Measurements from ENCODE around the gene H6PD. TPM values are rescaled to one million over a fixed set of nuclear protein-coding genes. Genes with fewer than 3 reads are reported as not detected.
A peak's percentile ranks its signal among the peaks of the same experiment; 100 is the strongest.

Gene H6PD
- total and polyA plus RNA-seq, 2 experiments from 2014 or later: 1.2 to 4.7 TPM

DNA sequence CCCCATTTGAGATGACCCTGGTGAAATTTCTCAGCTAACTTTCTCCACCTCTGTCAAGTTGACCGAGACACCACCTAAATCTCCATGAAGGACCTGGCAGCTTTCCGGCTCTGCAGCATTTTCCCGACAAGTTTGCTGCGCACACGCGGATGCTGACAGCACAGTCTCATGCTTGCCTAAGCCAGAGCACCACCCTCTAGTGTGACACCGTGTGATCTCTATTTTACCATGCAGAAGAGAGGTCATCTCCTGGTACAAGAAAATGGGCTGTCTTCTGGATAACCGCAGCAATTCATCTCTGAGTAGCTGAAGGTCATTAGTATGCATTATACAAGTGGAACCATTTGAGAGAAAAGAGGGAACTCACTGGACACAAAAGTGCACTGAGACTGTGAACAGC is 38.9 kb upstream of the H6PD start (continued):
- no peak for TF ChIP-seq CREB1 (CRISPR knock-in tag; IDR thresholded peaks at IDR 0.05; ENCODE audit: low read depth)
- no peak for TF ChIP-seq STAT1 (IDR thresholded peaks at IDR 0.05; ENCODE audit: unreplicated experiment)
- TF ChIP-seq EZH2 (IDR thresholded peaks at IDR 0.05; ENCODE audit: low read depth, unreplicated experiment): no peak

DNA sequence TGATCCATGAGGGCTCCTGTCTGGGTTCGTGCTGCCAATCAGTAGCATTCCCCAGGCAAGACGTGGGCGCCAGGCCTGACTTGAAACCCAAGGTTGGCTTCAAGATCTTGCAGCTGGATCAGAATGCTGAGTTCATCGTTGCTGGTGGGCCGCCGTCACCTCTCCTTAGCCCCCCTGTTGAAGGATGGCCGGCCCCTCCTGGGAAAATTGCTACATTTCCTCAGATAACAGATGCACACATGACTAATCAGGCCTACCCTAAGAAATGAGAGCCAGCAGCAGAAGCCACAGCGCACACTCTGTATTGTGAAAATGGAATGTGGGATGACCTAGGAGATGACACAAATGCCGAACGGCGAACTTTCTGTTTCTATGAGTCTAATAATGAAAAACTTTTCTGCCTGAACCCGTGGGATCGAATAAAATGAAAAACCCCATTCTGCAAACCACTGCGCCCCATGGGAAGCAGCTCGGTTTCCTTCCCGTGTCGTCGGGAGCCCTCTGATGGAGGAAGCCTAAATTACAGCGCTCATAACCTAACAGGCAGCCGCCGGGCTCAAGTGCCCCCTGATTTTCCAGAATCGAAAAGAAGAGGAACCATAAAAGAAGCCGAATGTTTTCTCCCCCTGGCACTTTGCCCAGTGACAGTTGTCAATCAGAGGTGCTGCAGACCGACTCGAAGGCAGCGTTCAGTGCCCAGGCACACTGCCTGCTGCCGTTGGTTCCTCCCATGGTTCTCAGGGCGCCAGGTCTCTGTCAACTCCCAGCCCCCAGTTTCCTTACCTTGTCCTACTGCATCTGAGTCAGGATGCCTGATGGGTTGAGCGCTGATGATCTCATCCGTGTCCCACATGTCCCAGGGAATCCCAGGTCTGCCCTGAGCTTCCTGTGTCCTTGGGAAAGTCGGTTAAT is 38.2 kb upstream of the H6PD start:
- Histone ChIP-seq H3K27me3 (ENCODE audit: insufficient read depth) (peaks cover 47% of the 10 kb centered on the region), H3K9me2 (ENCODE audit: insufficient read depth) (no peaks in the 10 kb centered on the region), H3K27ac (ENCODE audit: low read depth) (no peak overlapping the region), H3K4me2 (no peak overlapping the region), H3K36me3 (ENCODE audit: insufficient read depth) (no peaks in the 10 kb centered on the region), H3K4me3 (no peak overlapping the region), H3K4me1 (ENCODE audit: insufficient read depth) (peaks cover 7% of the 10 kb centered on the region; the same call in 1 of the 2 replicates), H2AFZ (peak overlapping the region; percentile 69; the same call in 1 of the 2 replicates), H4K20me1 (replicated peaks; ENCODE audit: insufficient read depth) (no peaks in the 10 kb centered on the region; the same call in 1 of the 2 replicates), H3K79me2 (replicated peaks; ENCODE audit: insufficient read depth) (no peaks in the 10 kb centered on the region), H3F3A (replicated peaks; ENCODE audit: low read depth) (no peaks in the 10 kb centered on the region)
- Mint-ChIP-seq H3K27me3 (ENCODE audit: insufficient read depth, low read depth, poor library complexity) (peaks cover 53% of the 10 kb centered on the region), H3K9me3 (no peaks in the 10 kb centered on the region; the same call in 2 of the 3 replicates), H3K4me1 (peaks cover 20% of the 10 kb centered on the region), H3K4me3 (no peak overlapping the region), H3K27ac (no peak overlapping the region), H3K36me3 (ENCODE audit: low read depth) (no peaks in the 10 kb centered on the region)
- DNase-seq (ENCODE audit: low spot score) (peak; percentile 90), ATAC-seq (peak; percentile 46)
- TF ChIP-seq, protein P1, sequence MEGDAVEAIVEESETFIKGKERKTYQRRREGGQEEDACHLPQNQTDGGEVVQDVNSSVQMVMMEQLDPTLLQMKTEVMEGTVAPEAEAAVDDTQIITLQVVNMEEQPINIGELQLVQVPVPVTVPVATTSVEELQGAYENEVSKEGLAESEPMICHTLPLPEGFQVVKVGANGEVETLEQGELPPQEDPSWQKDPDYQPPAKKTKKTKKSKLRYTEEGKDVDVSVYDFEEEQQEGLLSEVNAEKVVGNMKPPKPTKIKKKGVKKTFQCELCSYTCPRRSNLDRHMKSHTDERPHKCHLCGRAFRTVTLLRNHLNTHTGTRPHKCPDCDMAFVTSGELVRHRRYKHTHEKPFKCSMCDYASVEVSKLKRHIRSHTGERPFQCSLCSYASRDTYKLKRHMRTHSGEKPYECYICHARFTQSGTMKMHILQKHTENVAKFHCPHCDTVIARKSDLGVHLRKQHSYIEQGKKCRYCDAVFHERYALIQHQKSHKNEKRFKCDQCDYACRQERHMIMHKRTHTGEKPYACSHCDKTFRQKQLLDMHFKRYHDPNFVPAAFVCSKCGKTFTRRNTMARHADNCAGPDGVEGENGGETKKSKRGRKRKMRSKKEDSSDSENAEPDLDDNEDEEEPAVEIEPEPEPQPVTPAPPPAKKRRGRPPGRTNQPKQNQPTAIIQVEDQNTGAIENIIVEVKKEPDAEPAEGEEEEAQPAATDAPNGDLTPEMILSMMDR (conservative IDR thresholded peaks at IDR 0.05; ENCODE audit: low read depth in 2 of 2): peak; percentile 69 to 90
- no peak for TF ChIP-seq NANOG (IDR thresholded peaks at IDR 0.05; ENCODE audit: borderline replicate concordance)

DNA sequence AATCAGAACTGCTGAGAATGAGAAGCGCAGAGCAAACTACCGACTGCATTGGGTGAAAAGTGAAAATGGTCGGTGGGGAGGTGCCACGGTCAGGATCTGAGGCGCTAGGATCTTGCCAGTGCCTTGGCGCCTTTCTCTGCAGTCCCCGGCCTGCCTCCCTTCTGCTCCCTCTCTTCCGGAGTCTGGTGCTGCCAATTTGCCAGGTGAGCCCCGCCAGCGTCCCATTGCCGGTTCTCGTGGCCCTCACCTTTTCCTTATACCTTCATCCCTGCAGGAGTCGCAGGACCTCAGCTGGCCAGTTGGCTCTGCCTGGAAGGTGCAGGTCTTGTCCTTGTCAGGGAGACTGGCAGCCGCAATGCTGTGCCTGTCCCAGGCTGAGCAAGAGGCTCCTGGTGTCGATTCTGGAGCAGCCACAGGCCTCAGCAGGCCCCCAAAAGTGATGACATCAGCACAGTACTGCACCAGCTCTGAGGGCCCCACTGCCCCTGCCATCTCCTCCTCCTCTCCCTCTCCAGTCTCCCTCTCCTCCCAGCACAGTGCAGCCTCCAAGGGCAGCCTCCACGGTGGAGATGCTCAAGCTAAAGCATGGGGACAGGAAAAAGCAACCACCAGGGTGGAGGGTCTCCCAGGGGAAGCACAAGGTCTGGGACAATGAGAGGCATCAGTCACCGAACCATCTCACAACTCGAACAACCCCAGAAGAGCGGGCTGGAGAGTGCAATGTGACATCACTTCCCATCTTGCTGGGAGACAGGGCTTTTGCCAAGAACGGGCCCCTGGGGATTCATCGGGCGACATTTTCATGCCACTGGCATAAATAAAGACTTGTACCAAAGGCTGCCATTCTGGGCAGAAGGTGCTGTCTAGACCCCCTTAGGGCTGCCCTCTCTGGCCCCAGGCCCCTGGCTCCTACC is 37.1 kb upstream of the H6PD start:
- DNase-seq (ENCODE audit: low spot score): no peak
- H3K9me2 ChIP-seq (ENCODE audit: insufficient read depth): no peaks in the 10 kb centered on the region
- no peaks in the 10 kb centered on the region for H3K36me3 ChIP-seq (ENCODE audit: insufficient read depth)
- H3K4me3 Mint-ChIP-seq: 0 out of 3 replicates have a peak overlapping the region, but pooled peaks have one; percentile 34
- no peak for ATAC-seq
- H3K4me1 Mint-ChIP-seq: peaks cover 26% of the 10 kb centered on the region
- no peak overlapping the region for H3K27ac Mint-ChIP-seq
- no peak overlapping the region for H3K27ac ChIP-seq (ENCODE audit: low read depth)
- H3F3A ChIP-seq (replicated peaks; ENCODE audit: low read depth): no peaks in the 10 kb centered on the region
- no peaks in the 10 kb centered on the region for H3K79me2 ChIP-seq (replicated peaks; ENCODE audit: insufficient read depth)
- H3K4me1 ChIP-seq (ENCODE audit: insufficient read depth): peaks cover 9% of the 10 kb centered on the region; the same call in 1 of the 2 replicates
- H3K4me3 ChIP-seq: no peak overlapping the region
- no peak overlapping the region; the same call in 1 of the 2 replicates for H3K4me2 ChIP-seq
- H3K36me3 Mint-ChIP-seq (ENCODE audit: low read depth): no peaks in the 10 kb centered on the region
- peaks cover 62% of the 10 kb centered on the region for H3K27me3 Mint-ChIP-seq (ENCODE audit: insufficient read depth, low read depth, poor library complexity)
- H4K20me1 ChIP-seq (replicated peaks; ENCODE audit: insufficient read depth): no peaks in the 10 kb centered on the region
- H3K27me3 ChIP-seq (ENCODE audit: insufficient read depth): peaks cover 56% of the 10 kb centered on the region
- H2AFZ ChIP-seq: no peak overlapping the region
- H3K9me3 Mint-ChIP-seq: no peaks in the 10 kb centered on the region; the same call in 2 of the 3 replicates
- TF ChIP-seq, protein P2, sequence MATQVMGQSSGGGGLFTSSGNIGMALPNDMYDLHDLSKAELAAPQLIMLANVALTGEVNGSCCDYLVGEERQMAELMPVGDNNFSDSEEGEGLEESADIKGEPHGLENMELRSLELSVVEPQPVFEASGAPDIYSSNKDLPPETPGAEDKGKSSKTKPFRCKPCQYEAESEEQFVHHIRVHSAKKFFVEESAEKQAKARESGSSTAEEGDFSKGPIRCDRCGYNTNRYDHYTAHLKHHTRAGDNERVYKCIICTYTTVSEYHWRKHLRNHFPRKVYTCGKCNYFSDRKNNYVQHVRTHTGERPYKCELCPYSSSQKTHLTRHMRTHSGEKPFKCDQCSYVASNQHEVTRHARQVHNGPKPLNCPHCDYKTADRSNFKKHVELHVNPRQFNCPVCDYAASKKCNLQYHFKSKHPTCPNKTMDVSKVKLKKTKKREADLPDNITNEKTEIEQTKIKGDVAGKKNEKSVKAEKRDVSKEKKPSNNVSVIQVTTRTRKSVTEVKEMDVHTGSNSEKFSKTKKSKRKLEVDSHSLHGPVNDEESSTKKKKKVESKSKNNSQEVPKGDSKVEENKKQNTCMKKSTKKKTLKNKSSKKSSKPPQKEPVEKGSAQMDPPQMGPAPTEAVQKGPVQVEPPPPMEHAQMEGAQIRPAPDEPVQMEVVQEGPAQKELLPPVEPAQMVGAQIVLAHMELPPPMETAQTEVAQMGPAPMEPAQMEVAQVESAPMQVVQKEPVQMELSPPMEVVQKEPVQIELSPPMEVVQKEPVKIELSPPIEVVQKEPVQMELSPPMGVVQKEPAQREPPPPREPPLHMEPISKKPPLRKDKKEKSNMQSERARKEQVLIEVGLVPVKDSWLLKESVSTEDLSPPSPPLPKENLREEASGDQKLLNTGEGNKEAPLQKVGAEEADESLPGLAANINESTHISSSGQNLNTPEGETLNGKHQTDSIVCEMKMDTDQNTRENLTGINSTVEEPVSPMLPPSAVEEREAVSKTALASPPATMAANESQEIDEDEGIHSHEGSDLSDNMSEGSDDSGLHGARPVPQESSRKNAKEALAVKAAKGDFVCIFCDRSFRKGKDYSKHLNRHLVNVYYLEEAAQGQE (IDR thresholded peaks at IDR 0.05; ENCODE audit: unreplicated experiment): no peak
- TF ChIP-seq POLR2AphosphoS5 (IDR thresholded peaks at IDR 0.05; ENCODE audit: low read depth) (no peak), EZH2phosphoT487 (IDR thresholded peaks at IDR 0.05; ENCODE audit: unreplicated experiment) (no peak), JUNB (IDR thresholded peaks at IDR 0.05; ENCODE audit: unreplicated experiment) (no peak)
- TF ChIP-seq, protein P3, sequence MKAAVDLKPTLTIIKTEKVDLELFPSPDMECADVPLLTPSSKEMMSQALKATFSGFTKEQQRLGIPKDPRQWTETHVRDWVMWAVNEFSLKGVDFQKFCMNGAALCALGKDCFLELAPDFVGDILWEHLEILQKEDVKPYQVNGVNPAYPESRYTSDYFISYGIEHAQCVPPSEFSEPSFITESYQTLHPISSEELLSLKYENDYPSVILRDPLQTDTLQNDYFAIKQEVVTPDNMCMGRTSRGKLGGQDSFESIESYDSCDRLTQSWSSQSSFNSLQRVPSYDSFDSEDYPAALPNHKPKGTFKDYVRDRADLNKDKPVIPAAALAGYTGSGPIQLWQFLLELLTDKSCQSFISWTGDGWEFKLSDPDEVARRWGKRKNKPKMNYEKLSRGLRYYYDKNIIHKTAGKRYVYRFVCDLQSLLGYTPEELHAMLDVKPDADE (IDR thresholded peaks at IDR 0.05): no peak
- TF ChIP-seq, protein P1 (conservative IDR thresholded peaks at IDR 0.05; ENCODE audit: low read depth in 2 of 2): no peak
